ENCODE measurements around the gene MAPK8IP3.

Gene MAPK8IP3

DNA sequence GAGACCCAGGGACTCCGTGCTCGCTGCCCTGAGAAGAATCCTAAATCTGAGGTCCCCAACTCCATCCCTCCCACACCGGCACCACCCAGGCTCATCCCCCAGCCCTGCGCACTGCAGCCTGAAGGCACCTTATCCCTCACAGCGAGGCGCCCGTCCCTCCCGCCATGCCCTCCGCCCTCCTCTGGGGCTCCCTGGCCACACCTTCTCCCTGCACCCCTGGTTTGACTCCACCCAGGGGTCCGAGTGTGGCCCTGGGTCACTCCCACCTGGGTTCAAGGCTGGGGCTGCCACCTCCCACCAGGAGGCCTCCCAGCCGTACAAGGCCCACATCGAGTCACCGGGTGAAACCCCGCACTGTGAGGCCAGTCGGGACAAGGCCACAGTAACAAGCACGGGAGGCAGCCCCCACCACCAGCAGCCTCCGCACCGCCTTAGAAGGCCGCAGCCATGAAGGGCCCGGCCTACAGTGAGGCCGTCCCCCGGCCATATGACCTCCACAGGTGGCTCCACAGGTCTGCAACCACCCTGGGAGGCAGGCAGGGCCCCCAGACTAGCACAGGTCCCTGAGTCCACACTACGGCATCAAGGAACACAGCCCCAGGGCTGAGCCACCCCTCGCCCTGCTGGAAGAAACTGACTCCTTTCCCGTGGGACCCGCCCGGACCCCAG is 112.3 kb downstream of the MAPK8IP3 start:
- DNase-seq: no peak

DNA sequence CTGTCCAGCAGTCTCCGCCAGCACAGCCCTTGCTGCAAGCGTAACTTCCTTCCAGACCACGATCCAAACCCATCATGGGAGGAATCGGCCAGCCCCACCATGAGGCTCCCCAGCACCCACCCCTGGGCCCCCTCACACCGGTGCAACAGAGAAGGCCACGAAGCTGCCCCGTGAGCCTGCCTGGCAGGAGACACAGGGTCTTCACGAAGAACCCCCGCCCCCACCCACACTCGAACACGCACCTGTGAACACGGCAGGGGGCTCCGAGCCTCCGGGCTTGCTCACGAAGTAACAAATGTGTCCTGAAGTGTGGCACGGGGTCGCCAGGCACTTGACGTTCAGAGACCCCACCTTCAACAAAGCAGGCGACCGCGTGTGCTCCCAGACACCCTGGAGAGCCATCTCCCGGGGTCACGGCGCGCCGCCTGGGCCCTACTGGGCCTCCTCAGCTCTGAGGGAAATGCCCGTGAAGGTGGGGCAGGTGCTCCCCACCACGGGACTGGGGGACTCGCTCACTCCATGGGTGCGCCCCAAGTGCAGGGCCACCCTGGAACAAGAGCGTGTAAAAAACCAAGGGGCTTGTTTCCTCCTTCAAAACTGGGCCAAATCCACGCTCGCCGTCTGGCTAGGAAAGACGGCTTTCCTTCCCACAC is 113.0 kb downstream of the MAPK8IP3 start:
- no peak for DNase-seq

DNA sequence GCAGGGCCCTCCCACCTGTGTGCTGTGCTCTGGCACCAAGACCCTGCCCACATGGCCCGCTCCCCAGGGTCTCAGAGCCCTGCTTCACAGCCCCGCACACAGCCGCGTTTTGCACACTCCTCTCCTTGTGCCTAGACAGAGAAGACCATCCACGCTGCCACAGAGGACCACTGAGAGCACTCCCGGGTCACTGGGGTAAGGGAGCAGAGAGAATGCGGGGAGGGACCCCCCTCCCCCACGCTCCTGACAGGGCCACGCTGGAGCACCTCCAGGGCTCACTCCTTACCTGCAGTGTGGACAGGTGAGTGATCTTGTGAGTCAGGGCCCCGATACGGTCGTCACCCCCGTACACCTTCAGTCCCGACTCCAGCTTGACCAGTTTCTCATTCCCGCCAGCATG is 113.6 kb downstream of the MAPK8IP3 start:
- DNase-seq: no peak

Data from NCI-H774 (cell line).